Naive thymus-derived CD8-positive, alpha-beta T cell (primary cell): ENCODE results near the gene CREG2. TPM values are rescaled to one million over a fixed set of nuclear protein-coding genes. Genes with fewer than 3 reads are reported as not detected.
A peak's percentile ranks its signal among the peaks of the same experiment; 100 is the strongest.

Experiments
- ATAC-seq, 2 donors: fragments of 150-1000 bp; cut with Tn5 transposase in 1 of 2; sonication (Bioruptor Pico), chemical (Tn5 transposase) in 1 of 2; 1 replicate in 1 of 2; 2 replicates in 1 of 2; pipeline ENCODE4 v1.10.0; 2021; ENCODE audit warnings: mild to moderate bottlenecking in 2 of 2, moderate library complexity in 2 of 2
- POLR2A ChIA-PET: fragments of 350-600 bp; sonication (Branson Sonifier 250); formaldehyde crosslinking; loops from one replicate; lab custom pipeline; 2021; ENCODE audit warnings: antibody characterized with exemption; lab: Charles Lee
- DNase-seq, 10 donors: peaks; one replicate each; pipeline versions ENCODE4 v3.0.0 to v3.0.0-alpha.2; 2020 to 2022
- H3K27ac Mint-ChIP-seq, 10 donors: one replicate each; pipeline ENCODE4 v1.8.0; 2020 to 2022; ENCODE audit warnings: mild to moderate bottlenecking in 10 of 10, mixed read lengths in 10 of 10, moderate library complexity in 4 of 10, inconsistent platforms in 1 of 10
- H3K27me3 Mint-ChIP-seq, 5 donors: one replicate each; pipeline ENCODE4 v1.8.0; 2021 to 2022; ENCODE audit warnings: mixed read lengths in 5 of 5
- H3K36me3 Mint-ChIP-seq, 3 donors: one replicate each; pipeline ENCODE4 v1.8.0; 2020 to 2022; ENCODE audit warnings: mixed read lengths in 3 of 3, mild to moderate bottlenecking in 2 of 3, inconsistent platforms in 1 of 3
- H3K4me1 Mint-ChIP-seq, 4 donors: one replicate each; pipeline ENCODE4 v1.8.0; 2021 to 2022; ENCODE audit warnings: mixed read lengths in 4 of 4
- H3K4me3 Mint-ChIP-seq, 10 donors: one replicate each; pipeline ENCODE4 v1.8.0; 2020 to 2022; ENCODE audit warnings: mild to moderate bottlenecking in 10 of 10, mixed read lengths in 10 of 10, moderate library complexity in 6 of 10, inconsistent platforms in 1 of 10
- H3K9me3 Mint-ChIP-seq, 9 donors: one replicate each; pipeline ENCODE4 v1.8.0; 2020 to 2022; ENCODE audit warnings: mixed read lengths in 9 of 9, mild to moderate bottlenecking in 3 of 9, inconsistent platforms in 1 of 9, moderate library complexity in 1 of 9
- polyA plus RNA-seq, 3 donors: library from polyadenylated mRNA; unstranded; fragments of 300-500 nt; fragmentation: Illumina TruSeq; gene quantifications; one replicate each; pipeline ENCODE4 v1.2.3, GENCODE V29; 2021
- total RNA-seq, 8 experiments: library from RNA in 2 of 8; stranded (reverse) in 2 of 8; gene quantifications; one replicate each; pipeline ENCODE4 v1.2.3 and lab custom pipeline; 2021 to 2026

The CREG2 gene
- total and polyA plus RNA-seq, 5 experiments from 2014 or later, result not detected

DNA sequence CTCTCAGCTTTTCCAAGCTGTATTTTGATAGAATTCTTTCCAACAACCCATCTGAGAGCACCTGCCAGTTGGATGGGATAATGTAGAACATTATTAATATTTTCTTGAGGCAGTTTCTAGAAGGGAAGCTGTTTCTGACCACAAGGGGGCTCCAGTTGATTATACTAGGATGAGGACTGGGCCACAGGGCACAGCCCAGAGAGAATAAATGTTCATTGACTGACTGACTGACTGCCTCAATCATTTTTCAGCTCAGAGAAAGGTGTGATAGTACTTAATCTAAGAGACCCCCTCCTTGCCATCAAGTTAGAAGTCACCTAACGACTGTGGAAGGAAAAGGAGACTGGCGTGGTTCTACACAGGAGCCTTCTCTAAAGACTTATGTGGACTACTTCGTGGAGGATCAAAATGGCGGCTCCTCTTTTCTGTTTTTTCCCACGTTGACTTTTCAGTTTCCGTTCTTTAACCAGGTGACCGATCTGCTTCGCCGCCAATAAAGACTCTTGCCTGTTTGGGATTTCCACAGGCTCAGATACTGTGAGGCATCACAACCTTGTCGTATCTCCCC lies 31.9 kb upstream of the CREG2 start:
- Mint-ChIP-seq H3K27me3 (peaks cover 0 to 4% (median 0%) of the 10 kb centered on the region in 5 donors), H3K4me3 (no peak overlapping the region), H3K4me1 (peaks cover 0 to 1% (median 0%) of the 10 kb centered on the region in 4 donors), H3K36me3 (no peaks in the 10 kb centered on the region), H3K27ac (peak overlapping the region in 2 of 10 donors; percentile 7 to 42), H3K9me3 (peaks cover 0 to 9% (median 0%) of the 10 kb centered on the region in 9 donors)
- DNase-seq (peak; percentile 14 to 78 (median 58)), ATAC-seq (peak; percentile 79 to 81)
- POLR2A ChIA-PET, result interaction anchor here (0.9 to 1.4 kb wide), 7 partner anchors 278 to 454 kb away, joined by 3 to 6 read pairs (median 3); partner anchors contain the start of gene MAP4K4

GRCh38 chr2:101418460-101419095 lies 31.3 kb upstream of the CREG2 start:
- Mint-ChIP-seq H3K4me1 (peaks cover 0 to 1% (median 0%) of the 10 kb centered on the region in 4 donors), H3K27ac (no peak overlapping the region), H3K27me3 (peaks cover 0 to 4% (median 0%) of the 10 kb centered on the region in 5 donors), H3K9me3 (peaks cover 0 to 6% (median 0%) of the 10 kb centered on the region in 9 donors), H3K4me3 (no peak overlapping the region), H3K36me3 (no peaks in the 10 kb centered on the region)
- ATAC-seq (no peak), DNase-seq (no peak)
- POLR2A ChIA-PET, result interaction anchor here (0.9 to 1.4 kb wide), 7 partner anchors 279 to 455 kb away, joined by 3 to 6 read pairs (median 3); partner anchors contain the start of gene MAP4K4

- Mint-ChIP-seq H3K9me3 (peaks cover 0 to 4% (median 0%) of the 10 kb centered on the region in 9 donors), H3K27ac (peak overlapping the region in 1 of 10 donors; percentile 57), H3K4me1 (peaks cover 0 to 1% (median 0%) of the 10 kb centered on the region in 4 donors), H3K4me3 (no peak overlapping the region), H3K36me3 (no peaks in the 10 kb centered on the region), H3K27me3 (peaks cover 0 to 4% (median 0%) of the 10 kb centered on the region in 5 donors)
- POLR2A ChIA-PET, result no interaction called here
- DNase-seq (no peak), ATAC-seq (no peak)
These were observed 29.3 kb upstream of the CREG2 start for GRCh38 chr2:101416609-101417008.

DNA sequence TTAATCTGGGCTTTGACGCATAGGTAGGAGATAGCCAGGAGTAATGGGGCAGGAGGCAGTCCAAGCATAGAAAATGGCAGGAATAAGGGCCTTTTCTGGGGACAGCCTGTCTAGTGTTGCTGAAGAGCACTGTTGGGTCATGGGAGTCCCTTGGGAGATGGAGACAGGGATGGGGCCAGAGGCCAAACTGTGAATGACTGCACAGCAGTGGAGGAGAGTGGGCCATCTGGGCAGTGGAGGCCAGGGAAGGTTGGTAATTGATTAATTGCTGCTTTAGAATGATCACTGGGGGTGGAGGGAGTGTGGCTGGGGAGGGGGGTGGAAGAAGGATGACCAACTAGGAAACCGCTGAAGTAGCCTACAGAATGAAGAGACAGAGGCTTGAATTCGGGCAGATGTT lies 28.6 kb upstream of the CREG2 start:
- Mint-ChIP-seq H3K9me3 (peaks cover 0 to 4% (median 0%) of the 10 kb centered on the region in 9 donors), H3K27ac (peak overlapping the region in 2 of 10 donors; percentile 29 to 31), H3K4me3 (no peak overlapping the region), H3K27me3 (peaks cover 0 to 4% (median 0%) of the 10 kb centered on the region in 5 donors), H3K4me1 (peaks cover 0 to 1% (median 0%) of the 10 kb centered on the region in 4 donors), H3K36me3 (no peaks in the 10 kb centered on the region)
- ATAC-seq, result no peak
- POLR2A ChIA-PET, result no interaction called here
- no peak for DNase-seq

DNA sequence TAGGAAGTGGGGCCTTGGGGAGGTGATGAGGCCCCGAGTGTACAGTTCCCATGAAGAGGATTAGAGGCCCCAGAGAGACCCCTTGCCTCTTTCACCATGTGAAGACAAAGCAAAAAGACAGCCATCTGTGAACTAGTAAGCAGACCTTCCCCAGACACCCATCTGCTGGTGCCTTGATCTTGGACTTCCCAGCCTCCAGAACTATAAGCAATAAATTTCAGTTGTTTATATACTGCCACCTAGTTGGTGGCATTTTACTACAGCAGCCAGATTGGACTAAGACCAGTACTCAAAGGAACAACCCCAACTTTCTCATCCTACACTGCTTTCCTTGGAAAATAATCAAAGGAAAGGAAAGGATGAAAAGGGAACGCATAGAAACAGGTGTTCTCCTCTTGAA lies 27.9 kb upstream of the CREG2 start:
- Mint-ChIP-seq H3K4me3 (peak overlapping the region in 1 of 10 donors; percentile 4), H3K36me3 (no peaks in the 10 kb centered on the region), H3K27ac (no peak overlapping the region), H3K27me3 (peaks cover 0 to 4% (median 0%) of the 10 kb centered on the region in 5 donors), H3K9me3 (peaks cover 0 to 4% (median 0%) of the 10 kb centered on the region in 9 donors), H3K4me1 (peaks cover 0 to 1% (median 0%) of the 10 kb centered on the region in 4 donors)
- no peak for ATAC-seq
- DNase-seq, result no peak
- POLR2A ChIA-PET, result no interaction called here

- POLR2A ChIA-PET, result no interaction called here
- H3K4me1 Mint-ChIP-seq, result no peaks in the 10 kb centered on the region
- no peak for ATAC-seq
- no peak overlapping the region for H3K4me3 Mint-ChIP-seq
- H3K27ac Mint-ChIP-seq, result no peak overlapping the region
- H3K36me3 Mint-ChIP-seq, result no peaks in the 10 kb centered on the region
- no peak for DNase-seq
- H3K27me3 Mint-ChIP-seq, result peaks cover 0 to 4% (median 2%) of the 10 kb centered on the region in 5 donors
- peaks cover 0 to 4% (median 0%) of the 10 kb centered on the region in 9 donors for H3K9me3 Mint-ChIP-seq
These were observed 24.9 kb upstream of the CREG2 start for GRCh38 chr2:101412092-101412694.

DNA sequence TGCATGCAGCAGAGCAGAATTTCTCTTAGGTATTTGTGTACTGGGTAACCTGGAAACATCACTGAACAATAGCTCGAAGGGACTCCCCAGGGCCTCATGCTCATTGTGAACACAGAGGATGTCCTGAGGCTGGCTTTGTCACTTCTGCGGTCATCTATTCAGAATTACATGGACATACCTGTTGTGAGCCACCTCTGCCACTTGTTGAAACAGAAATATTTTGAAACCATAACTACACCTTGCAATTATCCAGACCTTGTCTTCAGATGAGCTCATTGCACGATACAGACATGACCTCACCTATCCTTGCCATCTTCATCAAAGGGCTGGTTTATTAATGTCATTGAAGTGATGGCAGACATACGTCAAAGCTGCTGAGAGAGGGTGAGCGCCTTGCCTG lies 23.4 kb upstream of the CREG2 start:
- POLR2A ChIA-PET, result no interaction called here
- H3K4me1 Mint-ChIP-seq, result peaks cover 0 to 3% (median 0%) of the 10 kb centered on the region in 4 donors
- H3K9me3 Mint-ChIP-seq, result peaks cover 0 to 4% (median 0%) of the 10 kb centered on the region in 9 donors
- no peak overlapping the region for H3K4me3 Mint-ChIP-seq
- DNase-seq (no peak), ATAC-seq (no peak)
- H3K27ac Mint-ChIP-seq, result no peak overlapping the region
- peaks cover 0 to 2% (median 2%) of the 10 kb centered on the region in 5 donors for H3K27me3 Mint-ChIP-seq
- no peaks in the 10 kb centered on the region for H3K36me3 Mint-ChIP-seq

DNA sequence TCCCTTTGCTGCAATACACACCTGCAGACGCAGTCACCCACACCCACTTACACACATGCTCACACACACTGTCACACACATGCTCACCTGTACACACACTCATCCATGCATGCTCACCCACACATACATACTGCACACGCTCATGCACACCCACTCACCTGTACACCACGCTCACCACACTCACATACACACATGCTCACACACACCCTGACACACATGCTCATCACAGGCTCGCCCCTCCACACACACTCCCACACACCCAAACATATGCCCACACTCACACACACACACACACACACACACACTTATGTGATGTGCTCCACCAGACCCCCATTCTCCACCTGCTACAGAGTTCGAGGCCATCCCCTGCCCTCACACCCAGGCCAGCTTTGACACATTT lies 22.8 kb upstream of the CREG2 start:
- Mint-ChIP-seq H3K4me3 (no peak overlapping the region), H3K4me1 (peaks cover 0 to 10% (median 0%) of the 10 kb centered on the region in 4 donors), H3K9me3 (peaks cover 0 to 2% (median 0%) of the 10 kb centered on the region in 9 donors), H3K36me3 (no peaks in the 10 kb centered on the region), H3K27me3 (peaks cover 0 to 2% (median 0%) of the 10 kb centered on the region in 5 donors), H3K27ac (no peak overlapping the region)
- POLR2A ChIA-PET, result no interaction called here
- ATAC-seq (no peak), DNase-seq (no peak)

DNA sequence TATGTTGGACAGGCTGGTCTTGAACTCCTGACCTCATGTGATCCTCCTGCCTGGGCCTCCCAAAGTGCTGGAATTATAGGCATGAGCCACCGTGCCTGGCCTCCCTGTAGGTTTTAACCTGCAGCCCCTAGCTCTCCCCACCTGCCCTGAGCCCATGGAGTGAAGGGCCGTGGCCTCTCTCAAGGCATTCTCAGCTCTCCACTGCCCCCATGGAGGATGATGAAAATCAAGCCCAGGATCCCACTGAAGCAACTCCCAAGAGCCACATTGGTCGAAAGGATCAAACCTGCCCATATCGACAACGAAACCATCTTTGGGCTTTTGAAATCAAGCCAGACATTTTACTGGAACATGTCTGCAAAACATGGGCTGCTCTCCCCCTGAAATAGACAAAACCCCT lies 22.4 kb upstream of the CREG2 start:
- Mint-ChIP-seq H3K9me3 (no peaks in the 10 kb centered on the region), H3K4me1 (peaks cover 0 to 12% (median 0%) of the 10 kb centered on the region in 4 donors), H3K27ac (no peak overlapping the region), H3K27me3 (peaks cover 0 to 2% (median 0%) of the 10 kb centered on the region in 5 donors), H3K36me3 (no peaks in the 10 kb centered on the region), H3K4me3 (no peak overlapping the region)
- POLR2A ChIA-PET, result no interaction called here
- no peak for DNase-seq
- no peak for ATAC-seq

DNA sequence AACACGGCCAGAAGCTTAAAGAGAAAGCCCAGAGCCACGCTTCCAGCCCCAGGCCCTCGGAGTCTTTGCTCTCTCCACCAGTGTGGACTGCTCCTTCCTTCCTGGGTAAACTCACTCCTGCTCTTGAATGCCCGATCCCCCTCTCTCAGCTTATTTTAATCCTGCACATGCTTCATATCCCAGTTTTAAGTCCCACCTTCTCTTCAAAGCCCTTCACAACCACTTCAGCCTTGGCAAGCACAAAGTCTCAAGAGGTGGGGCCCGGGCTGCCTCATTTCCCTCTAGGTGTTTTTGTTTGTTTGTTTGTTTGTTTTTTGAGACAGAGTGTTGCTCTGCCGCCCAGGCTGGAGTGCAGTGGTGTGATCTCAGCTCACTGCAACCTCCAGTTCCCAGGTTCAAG lies 21.6 kb upstream of the CREG2 start:
- no peaks in the 10 kb centered on the region for H3K9me3 Mint-ChIP-seq
- no peaks in the 10 kb centered on the region for H3K36me3 Mint-ChIP-seq
- ATAC-seq (no peak), DNase-seq (no peak)
- peaks cover 0 to 2% (median 0%) of the 10 kb centered on the region in 5 donors for H3K27me3 Mint-ChIP-seq
- POLR2A ChIA-PET, result no interaction called here
- H3K4me1 Mint-ChIP-seq, result peaks cover 0 to 14% (median 0%) of the 10 kb centered on the region in 4 donors
- no peak overlapping the region for H3K27ac Mint-ChIP-seq
- H3K4me3 Mint-ChIP-seq, result no peak overlapping the region

DNA sequence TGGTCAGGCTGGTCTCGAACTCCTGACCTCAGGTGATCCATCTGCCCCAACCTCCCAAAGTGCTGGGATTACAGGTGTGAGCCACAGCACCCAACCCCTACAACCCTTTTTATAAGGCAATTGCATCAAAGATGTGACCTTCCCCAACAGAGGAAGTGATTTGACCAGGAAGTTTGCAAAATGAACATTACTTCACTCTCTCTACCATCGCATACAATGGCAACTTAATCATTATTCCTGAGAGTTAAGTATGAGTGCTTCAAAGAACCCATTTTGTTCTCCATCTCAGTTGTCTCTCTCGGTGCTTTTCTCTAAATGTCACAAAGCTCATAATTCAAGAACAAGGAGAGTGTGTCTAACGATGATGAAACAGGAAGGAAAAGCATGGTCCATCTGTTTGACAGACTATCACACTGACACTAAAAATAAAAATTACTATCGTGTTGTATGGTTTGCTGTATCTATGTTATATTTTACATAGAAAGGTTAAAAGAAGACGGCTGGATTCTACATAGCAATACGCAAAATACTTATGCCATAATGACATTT lies 18.1 kb upstream of the CREG2 start:
- no peak overlapping the region for H3K27ac Mint-ChIP-seq
- H3K27me3 Mint-ChIP-seq, result peaks cover 2 to 30% (median 8%) of the 10 kb centered on the region in 5 donors
- ATAC-seq, result no peak
- H3K9me3 Mint-ChIP-seq, result no peaks in the 10 kb centered on the region
- H3K4me3 Mint-ChIP-seq, result peak overlapping the region in 1 of 10 donors; percentile 11
- H3K4me1 Mint-ChIP-seq, result peaks cover 0 to 41% (median 0%) of the 10 kb centered on the region in 4 donors
- H3K36me3 Mint-ChIP-seq, result no peaks in the 10 kb centered on the region
- POLR2A ChIA-PET, result interaction anchor here (0.7 kb wide), 1 partner anchor 9 kb away, joined by 3 read pairs; no protein-coding TSS in a partner anchor
- no peak for DNase-seq

GRCh38 chr2:101403745-101404144 lies 16.4 kb upstream of the CREG2 start:
- no peak overlapping the region for H3K4me3 Mint-ChIP-seq
- H3K27me3 Mint-ChIP-seq, result peaks cover 6 to 46% (median 15%) of the 10 kb centered on the region in 5 donors
- POLR2A ChIA-PET, result no interaction called here
- DNase-seq (no peak), ATAC-seq (no peak)
- peaks cover 0 to 50% (median 0%) of the 10 kb centered on the region in 4 donors for H3K4me1 Mint-ChIP-seq
- H3K36me3 Mint-ChIP-seq, result no peaks in the 10 kb centered on the region
- no peaks in the 10 kb centered on the region for H3K9me3 Mint-ChIP-seq
- no peak overlapping the region for H3K27ac Mint-ChIP-seq
